ENCODE measurements around the gene CFAP299.
A peak's percentile ranks its signal among the peaks of the same experiment; 100 is the strongest.

CFAP299 gene

DNA sequence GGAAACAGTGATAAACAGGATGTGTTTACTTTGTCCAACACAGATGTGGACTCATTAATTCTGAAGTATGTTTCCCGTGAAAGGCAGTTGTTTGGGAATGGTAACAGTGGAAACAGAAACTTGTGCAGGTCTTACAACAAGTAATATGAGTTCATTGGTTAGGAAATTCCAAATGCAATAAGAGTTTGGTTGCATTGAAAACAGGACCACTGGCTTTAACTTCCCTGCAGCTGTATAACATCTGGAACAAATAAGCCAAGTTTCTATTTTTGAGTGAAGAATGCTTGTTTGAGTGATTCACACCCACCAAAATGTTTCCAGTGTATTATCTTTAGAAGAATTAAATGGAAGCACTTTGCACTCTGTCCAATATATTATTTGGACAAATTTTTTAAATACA is 612.6 kb downstream of the CFAP299 start:
- no peak for TF ChIP-seq CTCF (IDR thresholded peaks at IDR 0.05)

DNA sequence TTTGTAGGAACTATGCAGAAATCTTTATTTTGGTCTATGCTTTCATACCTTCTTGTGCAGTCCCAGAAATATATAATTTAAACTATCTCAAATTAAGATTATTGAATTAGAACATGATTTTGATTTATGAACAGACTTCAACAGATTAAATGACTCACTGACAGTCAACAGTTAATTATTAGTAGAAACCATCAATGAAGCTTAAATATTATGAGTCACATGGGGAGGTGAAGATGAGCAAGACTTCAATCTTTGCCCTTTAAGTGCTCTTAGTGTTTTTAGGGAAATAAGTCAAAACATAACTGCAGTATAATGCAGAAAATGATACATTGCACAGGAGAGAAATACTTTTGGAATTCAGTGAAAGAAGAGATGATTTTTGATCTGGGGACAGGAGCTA is 613.5 kb downstream of the CFAP299 start:
- TF ChIP-seq CTCF (IDR thresholded peaks at IDR 0.05) = no peak

- TF ChIP-seq CTCF (IDR thresholded peaks at IDR 0.05) = no peak
Observed at GRCh38 chr4:80956421-80956820, 620.9 kb downstream of the CFAP299 start.

- TF ChIP-seq CTCF (IDR thresholded peaks at IDR 0.05) = no peak
Observed at GRCh38 chr4:80963051-80963450, 627.5 kb downstream of the CFAP299 start.

DNA sequence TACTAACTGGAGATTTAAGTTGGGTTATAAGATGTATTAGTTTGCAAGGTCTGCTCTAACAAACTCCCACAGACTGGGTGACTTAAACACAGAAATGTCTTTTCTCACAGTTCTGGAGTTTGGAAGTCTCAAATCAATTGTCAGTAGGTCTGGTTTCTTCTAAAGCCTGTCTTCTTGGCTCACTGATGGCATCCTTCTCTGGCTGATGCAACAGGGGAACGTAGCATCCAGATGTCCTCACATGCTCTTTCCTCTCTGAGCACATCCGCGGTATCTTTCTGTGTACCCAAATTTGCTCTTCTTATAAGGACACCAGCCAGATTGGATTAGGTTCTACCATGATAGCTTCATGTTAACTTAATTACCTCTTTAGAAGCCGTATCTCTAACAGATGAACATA is 631.8 kb downstream of the CFAP299 start:
- no peak for TF ChIP-seq CTCF (IDR thresholded peaks at IDR 0.05)

DNA sequence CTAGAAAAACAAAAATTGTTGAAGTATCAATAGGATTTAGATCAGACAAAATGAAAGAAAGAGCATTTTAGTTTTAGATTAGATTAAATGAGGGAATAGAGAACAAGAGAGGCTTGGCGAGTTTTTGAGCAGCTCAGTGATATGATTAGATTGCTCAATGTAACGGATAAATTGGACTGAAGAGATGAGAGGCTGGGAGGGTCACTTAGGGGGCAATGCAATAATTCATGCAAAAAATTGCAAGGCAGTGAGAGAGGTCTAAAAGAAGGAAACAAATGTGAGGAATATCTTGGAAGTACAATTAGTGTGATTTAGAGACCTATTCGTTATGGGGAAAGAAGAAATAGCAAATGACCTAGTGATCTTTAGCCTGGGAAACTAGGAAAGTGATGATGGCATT is 644.7 kb downstream of the CFAP299 start:
- no peak for TF ChIP-seq CTCF (IDR thresholded peaks at IDR 0.05)

DNA sequence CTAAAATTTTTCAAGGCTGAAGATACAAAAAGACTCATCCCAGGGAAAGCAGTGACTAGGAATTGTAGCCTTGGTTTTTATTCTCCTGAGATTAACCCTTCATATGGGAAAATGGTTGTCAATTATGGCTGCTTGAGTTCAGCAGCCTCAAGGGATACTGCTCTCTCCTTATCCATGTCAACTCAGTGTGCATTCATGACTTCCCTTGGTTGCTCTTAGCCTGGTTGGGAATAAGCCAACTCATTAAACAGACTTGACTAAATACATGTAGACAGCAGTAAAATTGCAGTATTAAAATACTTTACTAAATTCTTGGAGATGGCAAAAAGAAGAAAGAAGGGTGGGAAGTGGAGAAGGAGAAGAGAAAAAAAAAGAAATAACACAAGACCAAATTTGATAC is 650.5 kb downstream of the CFAP299 start:
- TF ChIP-seq CTCF (IDR thresholded peaks at IDR 0.05) = no peak

GRCh38 chr4:80989921-80990544 is 654.5 kb downstream of the CFAP299 start:
- peak; percentile 70 for TF ChIP-seq CTCF (IDR thresholded peaks at IDR 0.05)
